ENCODE data around the gene RCBTB1.
"Not testable (repeated sequence)": the region's sequence is repeated elsewhere in the genome, so short reads cannot be mapped to it uniquely, and the experiment has no call there.

Gene RCBTB1

GRCh38 chr13:49602005-49602404 lies 16.6 kb upstream of the RCBTB1 start:
- no peak overlapping the region for H3K4me3 ChIP-seq (ENCODE audit: low read length)
- TF ChIP-seq CTCF (conservative IDR thresholded peaks at IDR 0.05; ENCODE audit: low read length): no peak
- no peak for DNase-seq (ENCODE audit: low read depth)

GRCh38 chr13:49597043-49597641 lies 11.8 kb upstream of the RCBTB1 start:
- no peak overlapping the region for H3K4me3 ChIP-seq (ENCODE audit: low read length)
- no peak for TF ChIP-seq CTCF (conservative IDR thresholded peaks at IDR 0.05; ENCODE audit: low read length)

GRCh38 chr13:49596221-49596620 lies 10.9 kb upstream of the RCBTB1 start:
- H3K4me3 ChIP-seq (ENCODE audit: low read length): no peak overlapping the region
- TF ChIP-seq CTCF (conservative IDR thresholded peaks at IDR 0.05; ENCODE audit: low read length): no peak
- no peak for DNase-seq (ENCODE audit: low read depth)

More at GRCh38 chr13:49597043-49597641, 11.8 kb upstream of the RCBTB1 start:
- DNase-seq (ENCODE audit: low read depth): no peak

- no peak overlapping the region for H3K4me3 ChIP-seq (ENCODE audit: low read length)
- no peak for DNase-seq (ENCODE audit: low read depth)
Measured at GRCh38 chr13:49594576-49594975, 9.2 kb upstream of the RCBTB1 start.

GRCh38 chr13:49593876-49594275 lies 8.5 kb upstream of the RCBTB1 start:
- not testable (repeated sequence) for DNase-seq (ENCODE audit: low read depth); H3K4me3 ChIP-seq (ENCODE audit: low read length)

More at GRCh38 chr13:49594576-49594975, 9.2 kb upstream of the RCBTB1 start:
- no peak for TF ChIP-seq CTCF (conservative IDR thresholded peaks at IDR 0.05; ENCODE audit: low read length)

- not testable (repeated sequence) for H3K4me3 ChIP-seq (ENCODE audit: low read length); DNase-seq (ENCODE audit: low read depth)
Measured at GRCh38 chr13:49590714-49591113, 5.4 kb upstream of the RCBTB1 start.

- TF ChIP-seq CTCF (conservative IDR thresholded peaks at IDR 0.05; ENCODE audit: low read length): no peak
Measured at GRCh38 chr13:49587311-49587847, 2.0 kb upstream of the RCBTB1 start.

GRCh38 chr13:49586717-49587116 lies 1.4 kb upstream of the RCBTB1 start:
- TF ChIP-seq CTCF (conservative IDR thresholded peaks at IDR 0.05; ENCODE audit: low read length): no peak
- no peak overlapping the region for H3K4me3 ChIP-seq (ENCODE audit: low read length)
- DNase-seq (ENCODE audit: low read depth): no peak

More at GRCh38 chr13:49587311-49587847, 2.0 kb upstream of the RCBTB1 start:
- DNase-seq (ENCODE audit: low read depth): no peak
- no peak overlapping the region for H3K4me3 ChIP-seq (ENCODE audit: low read length)

Measured in AG10803 (cell line).